K562 (cell line): ENCODE data around the gene TNFRSF6B. TPM values are rescaled to one million over a fixed set of nuclear protein-coding genes. Genes with fewer than 3 reads are reported as not detected.
A peak's percentile ranks its signal among the peaks of the same experiment; 100 is the strongest.

Source experiments
- ATAC-seq: fragments of 200-7000 bp; cut with Tn5 transposase; 3 replicates; pipeline ENCODE4 v1.9.1; 2020; ENCODE audit warnings: moderate library complexity
- BruUV-seq: library from RNA; stranded (reverse); fragments of 400-500 nt; replicated peaks from 2 replicates; lab custom pipeline; 2021; lab: Mats Ljungman, UMichigan
- CTCF ChIA-PET: fragments of 300-600 bp; formaldehyde crosslinking; extraction: SDS; loops from one replicate; lab custom pipeline; 2021; ENCODE audit warnings: low intra/inter-chr PET ratio; lab: Yijun Ruan, JAX
- POLR2A ChIA-PET: fragments of 300-600, 350-650 bp; sonication (Branson Sonifier 250); formaldehyde crosslinking; extraction: SDS; loops from one replicate; lab custom pipeline; 2021; ENCODE audit warnings: antibody characterized with exemption, inconsistent platforms; lab: Yijun Ruan, JAX
- DNase-seq, 4 experiments: peaks; one replicate each; pipeline versions ENCODE4 v3.0.0 to v3.0.0-alpha.2; 2011 to 2018; ENCODE audit warnings: low spot score in 3 of 4, mixed read lengths in 3 of 4; ENCODE audit errors: extremely low read depth in 1 of 4
- FAIRE-seq: peaks from 2 replicates; lab custom pipeline; 2011; peaks lifted over from hg19 to GRCh38; lab: Jason Lieb, UNC
- H2AFZ ChIP-seq: 2 replicates; pipeline ENCODE4 v1.6.0; 2011; ENCODE audit warnings: low read depth, low read length, control low read depth, inconsistent platforms
- H3K27ac ChIP-seq: fragments of 200-600 bp; 3 replicates; pipeline ENCODE4 v1.8.0; 2011; ENCODE audit warnings: low read depth, mild to moderate bottlenecking, control low read depth, inconsistent platforms, low read length, moderate library complexity, mixed read lengths; ENCODE audit errors: extremely low read depth
- H3K27me3 ChIP-seq, 2 experiments: fragments of 300-600 bp in 1 of 2; 2 replicates in 1 of 2; 3 replicates in 1 of 2; pipeline versions ENCODE4 v1.6.0 to v1.8.0; 2011; ENCODE audit warnings: inconsistent platforms in 2 of 2, low read length in 2 of 2, mild to moderate bottlenecking in 1 of 2, mixed read lengths in 1 of 2, moderate library complexity in 1 of 2; ENCODE audit not compliant: control insufficient read depth in 2 of 2, insufficient read depth in 2 of 2
- H3K36me3 ChIP-seq: fragments of 300-600 bp; 3 replicates; pipeline ENCODE4 v1.8.0; 2011; ENCODE audit warnings: mild to moderate bottlenecking, low read length, inconsistent platforms; ENCODE audit not compliant: control insufficient read depth, insufficient read depth
- H3K4me1 ChIP-seq, 2 experiments: fragments of 200-600 bp in 1 of 2; replicated peaks in 1 of 2; 2 replicates in 1 of 2; 3 replicates in 1 of 2; pipeline versions ENCODE4 v1.5.1 to v1.8.0; 2011; ENCODE audit warnings: inconsistent platforms in 2 of 2, low read length in 2 of 2, mild to moderate bottlenecking in 1 of 2, mixed read lengths in 1 of 2, moderate library complexity in 1 of 2; ENCODE audit not compliant: control insufficient read depth in 2 of 2, insufficient read depth in 2 of 2
- H3K4me2 ChIP-seq: 2 replicates; pipeline ENCODE4 v1.6.1; 2011; ENCODE audit warnings: low read length, control low read depth, inconsistent platforms, mixed read lengths; ENCODE audit not compliant: insufficient read depth
- H3K4me3 ChIP-seq: fragments of 200-600 bp; sonication (generic), shearing (Covaris generic); 2 replicates; pipeline ENCODE4 v1.5.1; 2016; ENCODE audit warnings: control low read depth, inconsistent platforms
- H3K79me2 ChIP-seq: fragments of 200-600 bp; 3 replicates; pipeline ENCODE4 v1.8.0; 2011; ENCODE audit warnings: low read length, inconsistent platforms; ENCODE audit not compliant: control insufficient read depth, insufficient read depth
- H3K9ac ChIP-seq, 2 experiments: 2 replicates each; pipeline versions ENCODE4 v1.6.0 to v1.6.1; 2011; ENCODE audit warnings: low read depth in 2 of 2, low read length in 2 of 2, control low read depth in 1 of 2, inconsistent platforms in 1 of 2, mild to moderate bottlenecking in 1 of 2, mixed read lengths in 1 of 2; ENCODE audit not compliant: insufficient read depth in 1 of 2
- H3K9me1 ChIP-seq: one replicate; pipeline ENCODE4 v1.6.0; 2011; ENCODE audit warnings: inconsistent platforms, mild to moderate bottlenecking, low read length, moderate library complexity; ENCODE audit not compliant: control insufficient read depth, insufficient read depth
- H3K9me3 ChIP-seq: replicated peaks from 2 replicates; pipeline ENCODE4 v1.5.1; 2011; ENCODE audit warnings: low read depth, low read length, inconsistent platforms; ENCODE audit not compliant: control insufficient read depth, insufficient read depth
- H4K20me1 ChIP-seq: replicated peaks from 2 replicates; pipeline ENCODE4 v1.6.1; 2011; ENCODE audit warnings: low read length, inconsistent platforms, mixed read lengths; ENCODE audit not compliant: control insufficient read depth, insufficient read depth
- ARHGAP35 ChIP-seq: fragments of 450-650 bp; IDR thresholded peaks from 2 replicates; pipeline ENCODE4 v1.6.1; 2018; ENCODE audit not compliant: partially characterized antibody
- FOXM1 ChIP-seq, 2 experiments: fragments of 450-650 bp in 1 of 2; sonication (generic) in 1 of 2; formaldehyde crosslinking in 1 of 2; IDR thresholded peaks; 2 replicates each; pipeline versions ENCODE4 v1.6.1 to v1.9.0; 2017 to 2022; ENCODE audit warnings: low read depth in 2 of 2, mild to moderate bottlenecking in 2 of 2, missing genetic modification reagents in 1 of 2, moderate library complexity in 1 of 2
- HDAC3 ChIP-seq: fragments of 450-650 bp; IDR thresholded peaks from 2 replicates; pipeline ENCODE4 v1.6.1; 2018; ENCODE audit warnings: borderline replicate concordance, mild to moderate bottlenecking, moderate library complexity; ENCODE audit not compliant: partially characterized antibody
- HDAC8 ChIP-seq: fragments of 450-650 bp; IDR thresholded peaks from 2 replicates; pipeline ENCODE4 v1.6.1; 2016; ENCODE audit warnings: mild to moderate bottlenecking, missing genetic modification characterization, moderate library complexity, missing compliant biosample characterization
- HDGF ChIP-seq: fragments of 450-650 bp; IDR thresholded peaks from 2 replicates; pipeline ENCODE4 v1.6.1; 2016
- NR2C2 ChIP-seq, 2 experiments: fragments of 200-800 bp in 1 of 2; sonication (Bioruptor generic) in 1 of 2; sonication (generic) in 1 of 2; formaldehyde crosslinking in 1 of 2; IDR thresholded peaks; 2 replicates each; pipeline versions ENCODE4 v1.6.1 to v1.8.0; 2016 to 2022; ENCODE audit warnings: mild to moderate bottlenecking in 1 of 2, missing compliant biosample characterization in 1 of 2, missing genetic modification characterization in 1 of 2, missing genetic modification reagents in 1 of 2
- PCBP1 ChIP-seq: fragments of 200-400 bp; formaldehyde crosslinking; IDR thresholded peaks from 2 replicates; pipeline ENCODE4 v1.6.1; 2018; ENCODE audit warnings: mild to moderate bottlenecking, low read depth, low read length; ENCODE audit not compliant: poor library complexity, severe bottlenecking
- PTBP1 ChIP-seq: fragments of 200-400 bp; formaldehyde crosslinking; IDR thresholded peaks from 2 replicates; pipeline ENCODE4 v1.6.1; 2017; ENCODE audit warnings: low read depth, low read length
- RBM25 ChIP-seq: fragments of 200-400 bp; formaldehyde crosslinking; IDR thresholded peaks from 2 replicates; pipeline ENCODE4 v1.6.1; 2018; ENCODE audit warnings: low read length, low read depth, moderate library complexity; ENCODE audit not compliant: severe bottlenecking
- RFX5 ChIP-seq: IDR thresholded peaks from 2 replicates; pipeline ENCODE4 v1.6.1; 2011; ENCODE audit warnings: low read depth, mild to moderate bottlenecking, improper control_type of control experiment, low read length
- SRF ChIP-seq, 2 experiments: fragments of 250-450, 450-650 bp in 1 of 2; sonication (Bioruptor Pico) in 1 of 2; sonication (generic) in 1 of 2; formaldehyde crosslinking; IDR thresholded peaks; 2 replicates each; pipeline versions ENCODE4 v1.5.0 to v1.5.1; 2020 to 2022; ENCODE audit warnings: mild to moderate bottlenecking in 1 of 2, missing genetic modification reagents in 1 of 2
- STAT5A ChIP-seq: IDR thresholded peaks from 2 replicates; pipeline ENCODE4 v1.6.1; 2012; ENCODE audit warnings: low read length, inconsistent platforms, borderline replicate concordance
- YBX1 ChIP-seq: fragments of 450-650 bp; IDR thresholded peaks from 2 replicates; pipeline ENCODE4 v1.7.1; 2016; ENCODE audit warnings: mild to moderate bottlenecking
- ZBTB11 ChIP-seq, 3 experiments: fragments of 200-800 bp in 1 of 3; fragments of 250-450 bp in 1 of 3; fragments of 450-650 bp in 1 of 3; sonication (Bioruptor Pico) in 1 of 3; sonication (Bioruptor generic) in 1 of 3; formaldehyde crosslinking in 1 of 3; IDR thresholded peaks; 2 replicates each; pipeline versions ENCODE4 v1.6.1 to v1.8.0; 2016 to 2022; ENCODE audit warnings: mild to moderate bottlenecking in 2 of 3, missing genetic modification characterization in 2 of 3, missing compliant biosample characterization in 1 of 3, moderate library complexity in 1 of 3
- WGBS: fragments of 100-300 bp; shearing (Covaris generic); methylation state at CpG from one replicate; pipeline ENCODE4 v1.1.6; 2016; ENCODE audit warnings: low coverage, mixed read lengths; ENCODE audit not compliant: insufficient coverage; ENCODE audit errors: missing lambda C conversion rate; 5-methylcytosine and 5-hydroxymethylcytosine counted together
- in situ Hi-C: fragments of 300-500 bp; cut with MboI; formaldehyde crosslinking; loops from 4 replicates; pipeline ENCODE4 v1.15.0; 2018; ENCODE audit warnings: inconsistent platforms, mixed read lengths
- intact Hi-C: fragments of 100-400 bp; cut with micrococcal nuclease; formaldehyde crosslinking; loops from 2 replicates; pipeline ENCODE4 v1.14.2; 2022
- polyA plus RNA-seq, 8 experiments: library from polyadenylated mRNA; depleted of rRNA in 4 of 8; stranded (reverse) in 5 of 8; unstranded in 3 of 8; fragments of >200 nt; fragmentation: Nextera tagmentation in 2 of 8; fragmentation: Illumina TruSeq in 1 of 8; extraction: Ambion mirVana in 2 of 8; extraction: Trizol in 1 of 8; gene quantifications; 2 replicates each; pipeline versions ENCODE4 v1.2.1 to v1.2.3, GENCODE V29; 2011 to 2014; ENCODE audit warnings: inconsistent platforms in 1 of 8, missing spikeins in 1 of 8
- total RNA-seq, 7 experiments: library from RNA; depleted of rRNA in 6 of 7; stranded (reverse); fragments of >200 nt in 6 of 7; fragmentation: Illumina TruSeq in 2 of 7; extraction: Trizol in 2 of 7; gene quantifications; 2 replicates each; pipeline versions ENCODE4 v1.2.1 to v1.2.3, GENCODE V29; 2011 to 2021; ENCODE audit warnings: low replicate concordance in 1 of 7
- TF ChIP-seq, protein P1 (sequence below), 2 experiments: IDR thresholded peaks; 2 replicates each; pipeline ENCODE4 v1.6.1; 2011; ENCODE audit warnings: borderline replicate concordance in 1 of 2, control low read depth in 1 of 2, low read depth in 1 of 2, low read length in 1 of 2, mild to moderate bottlenecking in 1 of 2, mixed read lengths in 1 of 2, moderate library complexity in 1 of 2; ENCODE audit not compliant: insufficient read depth in 1 of 2, insufficient read length in 1 of 2, poor library complexity in 1 of 2, severe bottlenecking in 1 of 2; ENCODE audit errors: extremely low read depth in 1 of 2

Gene TNFRSF6B
- total and polyA plus RNA-seq, 9 of the 15 experiments (the other 6 are each of a cell fraction or from before 2014, with no cell fraction given) = 0.10 to 3.5 (median 0.32) TPM; not detected in 6

DNA sequence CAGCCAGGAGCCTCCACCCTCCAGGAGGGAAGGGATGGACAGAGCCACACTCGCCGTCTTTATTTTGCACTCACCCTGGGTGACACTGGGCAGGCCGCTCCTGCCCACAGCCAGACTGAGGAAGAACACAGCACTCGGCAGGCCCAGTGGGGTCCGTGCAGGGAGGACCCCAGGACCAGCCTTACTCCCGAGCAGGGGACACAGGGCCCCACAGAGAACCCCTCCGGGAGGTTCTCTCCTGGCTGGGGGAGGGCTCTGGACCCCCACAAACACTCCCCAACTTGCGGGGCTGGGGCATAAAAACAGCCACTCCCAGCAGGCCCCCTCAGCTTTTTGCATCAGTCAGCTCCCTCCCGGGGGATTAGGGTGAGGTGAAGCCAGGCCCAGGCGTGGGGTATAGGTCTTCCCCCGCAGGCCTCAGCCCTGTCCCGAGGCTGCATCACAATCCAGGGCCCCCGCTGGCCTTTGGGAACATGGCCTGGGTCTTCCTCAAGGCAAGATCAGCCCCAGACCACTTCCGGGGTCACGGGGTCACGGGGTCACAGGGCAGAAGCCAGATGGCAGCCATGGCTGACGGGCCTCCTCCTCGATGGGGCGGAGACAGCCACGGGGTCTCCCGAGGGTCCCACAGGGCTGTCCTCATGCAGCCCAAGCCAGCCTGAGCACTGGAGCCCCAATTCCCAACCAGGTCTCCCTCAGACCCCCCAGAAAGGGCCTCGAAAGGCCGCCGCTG, 3.2 kb downstream of the TNFRSF6B start:
- in situ Hi-C loops = no loop called here
- H3K4me3 ChIP-seq = no peak overlapping the region
- POLR2A ChIA-PET = interaction anchor here (3.1 kb wide), 1 partner anchor 8 kb away, joined by 27 read pairs; the partner anchor contains the start of genes ARFRP1 and ZGPAT
- TF ChIP-seq PCBP1 = peak; percentile 72
- TF ChIP-seq HDGF = no peak
- TF ChIP-seq HDAC3 = no peak
- TF ChIP-seq, protein P1, sequence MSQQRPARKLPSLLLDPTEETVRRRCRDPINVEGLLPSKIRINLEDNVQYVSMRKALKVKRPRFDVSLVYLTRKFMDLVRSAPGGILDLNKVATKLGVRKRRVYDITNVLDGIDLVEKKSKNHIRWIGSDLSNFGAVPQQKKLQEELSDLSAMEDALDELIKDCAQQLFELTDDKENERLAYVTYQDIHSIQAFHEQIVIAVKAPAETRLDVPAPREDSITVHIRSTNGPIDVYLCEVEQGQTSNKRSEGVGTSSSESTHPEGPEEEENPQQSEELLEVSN (IDR thresholded peaks at IDR 0.05; ENCODE audit: borderline replicate concordance in 1 of 2, extremely low read depth in 1 of 2, insufficient read depth in 1 of 2, insufficient read length in 1 of 2, low read depth in 1 of 2, low read length in 1 of 2, poor library complexity in 1 of 2, severe bottlenecking in 1 of 2) = no peak
- TF ChIP-seq RFX5 = no peak
- TF ChIP-seq ARHGAP35 = no peak
- no peak for TF ChIP-seq STAT5A
- no peak for TF ChIP-seq FOXM1 (IDR thresholded peaks at IDR 0.05; ENCODE audit: low read depth)
- no peak for TF ChIP-seq FOXM1 (CRISPR knock-in tag; IDR thresholded peaks at IDR 0.05; ENCODE audit: low read depth)
- no peak for TF ChIP-seq SRF (CRISPR knock-in tag; IDR thresholded peaks at IDR 0.05)
- TF ChIP-seq YBX1 = no peak
- no peak for TF ChIP-seq ZBTB11 (CRISPR knock-in tag; IDR thresholded peaks at IDR 0.05)
- 0 out of 2 replicates have a peak, but pooled peaks have one; percentile 33 for TF ChIP-seq PTBP1
- TF ChIP-seq NR2C2 (CRISPR knock-in tag; IDR thresholded peaks at IDR 0.05) = peak; percentile 94
- peak; percentile 95 for TF ChIP-seq NR2C2 (tag; IDR thresholded peaks at IDR 0.05)
- TF ChIP-seq HDAC8 = no peak
- no peak for TF ChIP-seq RBM25

More for the DNA sequence above, 3.2 kb downstream of the TNFRSF6B start:
- ATAC-seq (peak; percentile 1), DNase-seq (peak in 3 of 4 experiments; percentile 38 to 58 (median 50)), FAIRE-seq (no peak)
- Histone ChIP-seq H2AFZ (no peak overlapping the region), H3K4me1 (peaks cover 9 to 90% of the 10 kb centered on the region in 2 experiments), H3K9ac (peak overlapping the region; percentile 15 to 84; a peak in 3 of 4 replicates), H3K9me3 (no peaks in the 10 kb centered on the region), H3K79me2 (no peaks in the 10 kb centered on the region), H3K27me3 (no peaks in the 10 kb centered on the region), H3K4me2 (no peak overlapping the region), H4K20me1 (no peaks in the 10 kb centered on the region; the same call in 1 of the 2 replicates), H3K36me3 (peaks cover 28% of the 10 kb centered on the region; the same call in 2 of the 3 replicates), H3K27ac (peak overlapping the region; percentile 61), H3K9me1 (no peaks in the 10 kb centered on the region)
- WGBS = 69% methylated on average over 19 of the region's 24 CpGs
- intact Hi-C loops = loop anchor here (10.0 kb wide), 2 partner anchors 85 to 165 kb away; partner anchors contain the start of gene PTK6
- TSS peak; percentile 29 for BruUV-seq
- CTCF ChIA-PET = no interaction called here
